ENCODE data around the gene NUDT2. TPM values are rescaled to one million over a fixed set of nuclear protein-coding genes. Genes with fewer than 3 reads are reported as not detected.

Gene NUDT2
- total RNA-seq, 2 experiments from 2014 or later: 39.2 to 42.9 TPM

DNA sequence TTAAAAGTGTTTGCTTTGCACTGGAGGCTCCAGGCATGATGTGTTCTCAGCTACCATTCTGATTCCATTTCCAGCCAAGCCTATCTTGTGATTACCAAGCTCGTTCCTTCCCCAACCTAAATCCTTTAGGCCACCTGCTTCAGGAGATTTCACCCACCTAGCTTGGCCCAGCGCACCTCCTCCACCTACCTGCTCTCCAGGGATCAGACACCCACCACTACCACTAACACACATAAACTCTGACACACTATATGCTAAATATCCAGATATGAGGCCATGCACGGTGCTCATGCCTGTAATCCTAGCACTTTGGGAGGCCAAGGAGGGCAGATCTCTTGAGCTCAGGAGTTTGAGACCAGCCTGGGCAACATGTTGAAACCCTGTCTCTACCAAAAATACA lies 45.0 kb downstream of the NUDT2 start:
- Mint-ChIP-seq H3K4me1 (ENCODE audit: low read depth) (peaks cover 11% of the 10 kb centered on the region), H3K27me3 (ENCODE audit: low read depth) (no peaks in the 10 kb centered on the region), H3K36me3 (ENCODE audit: low read depth) (no peaks in the 10 kb centered on the region), H3K27ac (no peak overlapping the region), H3K4me3 (no peak overlapping the region), H3K9me3 (no peaks in the 10 kb centered on the region)
- no peak for DNase-seq
- intact Hi-C loops (cut with micrococcal nuclease): no loop called here
- CTCF ChIA-PET: interaction anchor here (0.8 to 2.3 kb wide), 4 partner anchors 11 to 413 kb away, joined by 3 to 6 read pairs (median 4); no protein-coding TSS in a partner anchor

- DNase-seq: no peak
- Mint-ChIP-seq H3K27ac (no peak overlapping the region), H3K9me3 (no peaks in the 10 kb centered on the region), H3K4me1 (ENCODE audit: low read depth) (peaks cover 18% of the 10 kb centered on the region), H3K4me3 (no peak overlapping the region), H3K36me3 (ENCODE audit: low read depth) (no peaks in the 10 kb centered on the region), H3K27me3 (ENCODE audit: low read depth) (no peaks in the 10 kb centered on the region)
- CTCF ChIA-PET: interaction anchor here (0.5 to 6.4 kb wide), 7 partner anchors 11 to 414 kb away, joined by 3 to 89 read pairs (median 4); no protein-coding TSS in a partner anchor
- intact Hi-C loops (cut with micrococcal nuclease): loop anchor here (5.0 kb wide), 1 partner anchor 612 kb away; the partner anchor contains the start of gene DNAJB5
Observed at GRCh38 chr9:34374905-34375552, 45.7 kb downstream of the NUDT2 start.

- peak overlapping the region; percentile 80 for H3K4me3 Mint-ChIP-seq
- H3K4me1 Mint-ChIP-seq (ENCODE audit: low read depth): peaks cover 25% of the 10 kb centered on the region
- no peak overlapping the region for H3K27ac Mint-ChIP-seq
- no peaks in the 10 kb centered on the region for H3K27me3 Mint-ChIP-seq (ENCODE audit: low read depth)
- intact Hi-C loops (cut with micrococcal nuclease): loop anchor here (2.0 to 5.0 kb wide), 2 partner anchors 47 to 611 kb away; partner anchors contain the start of genes DNAJB5, KIF24 and NUDT2
- DNase-seq: peak; percentile 59
- H3K9me3 Mint-ChIP-seq: no peaks in the 10 kb centered on the region
- CTCF ChIA-PET: interaction anchor here (1.0 to 6.4 kb wide), 5 partner anchors 12 to 124 kb away, joined by 4 to 89 read pairs (median 6); no protein-coding TSS in a partner anchor
- no peaks in the 10 kb centered on the region for H3K36me3 Mint-ChIP-seq (ENCODE audit: low read depth)
Observed at GRCh38 chr9:34375901-34376595, 46.7 kb downstream of the NUDT2 start.

DNA sequence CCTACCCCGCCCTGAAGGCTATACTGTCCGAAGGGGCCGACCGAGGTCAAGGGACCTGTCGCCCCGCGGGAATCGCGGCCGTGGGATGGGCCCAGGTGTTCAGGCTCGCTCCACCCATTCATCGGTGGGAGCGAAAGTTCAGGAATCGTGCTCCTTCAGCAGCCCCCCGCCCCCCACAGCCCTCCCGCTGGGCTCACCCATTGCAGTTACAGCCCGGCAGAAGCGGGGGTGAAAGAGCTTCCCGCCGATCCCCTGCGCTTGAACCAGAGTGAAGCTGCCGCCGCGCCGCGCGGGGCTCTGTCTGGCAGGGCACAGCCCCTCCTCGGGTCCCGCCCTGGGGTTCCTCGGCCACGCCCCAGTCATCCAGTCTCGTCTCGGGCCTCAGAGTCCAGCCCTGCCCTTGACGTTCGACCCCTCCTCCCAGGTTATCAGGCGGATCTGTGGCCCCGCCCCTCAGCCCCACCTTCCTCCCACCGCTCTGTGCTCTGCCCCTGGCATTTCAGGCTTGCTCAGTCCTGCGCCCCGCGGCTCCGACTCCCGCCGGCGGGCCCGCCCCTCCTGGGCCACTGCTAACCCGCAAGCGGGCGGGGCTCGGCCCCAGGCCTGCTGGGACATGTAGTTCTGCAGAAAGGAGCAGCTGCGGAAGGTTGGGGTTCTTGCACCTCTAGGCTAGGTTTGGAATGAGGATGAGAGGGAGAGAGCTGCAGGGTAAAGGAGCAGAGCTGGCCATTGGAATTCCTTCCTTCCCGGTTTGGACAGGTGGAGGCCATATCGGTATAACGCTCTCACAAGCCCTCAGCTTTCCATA lies 47.4 kb downstream of the NUDT2 start, which contains the start of gene MYORG:
Gene MYORG, minus strand, starts transcription at position 303 of the 808 bp plus-strand sequence. CDS start 3,955 bp downstream, outside the sequence.
- Mint-ChIP-seq H3K27ac (no peak within 1 kb of the TSS), H3K4me3 (peak within 1 kb of the TSS; percentile 80)

GRCh38 chr9:34377404-34377746 lies 48.0 kb downstream of the NUDT2 start:
- Mint-ChIP-seq H3K4me1 (ENCODE audit: low read depth) (peaks cover 30% of the 10 kb centered on the region), H3K4me3 (peak overlapping the region; percentile 80), H3K9me3 (no peaks in the 10 kb centered on the region), H3K27me3 (ENCODE audit: low read depth) (no peaks in the 10 kb centered on the region), H3K27ac (no peak overlapping the region), H3K36me3 (ENCODE audit: low read depth) (no peaks in the 10 kb centered on the region)
- DNase-seq: no peak
- intact Hi-C loops (cut with micrococcal nuclease): loop anchor here (1.0 to 5.0 kb wide), 3 partner anchors 49 to 610 kb away; partner anchors contain the start of genes DCAF12, DNAJB5, KIF24 and NUDT2
- CTCF ChIA-PET: interaction anchor here (0.7 to 6.4 kb wide), 8 partner anchors 27 to 227 kb away, joined by 3 to 89 read pairs (median 3); no protein-coding TSS in a partner anchor

More for the DNA sequence above, 47.4 kb downstream of the NUDT2 start, which contains the start of gene MYORG:
- Mint-ChIP-seq H3K36me3 (ENCODE audit: low read depth) (no peaks in the 10 kb centered on the region), H3K4me1 (ENCODE audit: low read depth) (peaks cover 30% of the 10 kb centered on the region), H3K9me3 (no peaks in the 10 kb centered on the region), H3K27me3 (ENCODE audit: low read depth) (no peaks in the 10 kb centered on the region)
- CTCF ChIA-PET: interaction anchor here (0.6 to 6.4 kb wide), 8 partner anchors 27 to 227 kb away, joined by 3 to 89 read pairs (median 3); no protein-coding TSS in a partner anchor
- DNase-seq: peak; percentile 97
- intact Hi-C loops (cut with micrococcal nuclease): loop anchor here (1.0 to 5.0 kb wide), 3 partner anchors 48 to 611 kb away; partner anchors contain the start of genes DCAF12, DNAJB5, KIF24 and NUDT2

DNA sequence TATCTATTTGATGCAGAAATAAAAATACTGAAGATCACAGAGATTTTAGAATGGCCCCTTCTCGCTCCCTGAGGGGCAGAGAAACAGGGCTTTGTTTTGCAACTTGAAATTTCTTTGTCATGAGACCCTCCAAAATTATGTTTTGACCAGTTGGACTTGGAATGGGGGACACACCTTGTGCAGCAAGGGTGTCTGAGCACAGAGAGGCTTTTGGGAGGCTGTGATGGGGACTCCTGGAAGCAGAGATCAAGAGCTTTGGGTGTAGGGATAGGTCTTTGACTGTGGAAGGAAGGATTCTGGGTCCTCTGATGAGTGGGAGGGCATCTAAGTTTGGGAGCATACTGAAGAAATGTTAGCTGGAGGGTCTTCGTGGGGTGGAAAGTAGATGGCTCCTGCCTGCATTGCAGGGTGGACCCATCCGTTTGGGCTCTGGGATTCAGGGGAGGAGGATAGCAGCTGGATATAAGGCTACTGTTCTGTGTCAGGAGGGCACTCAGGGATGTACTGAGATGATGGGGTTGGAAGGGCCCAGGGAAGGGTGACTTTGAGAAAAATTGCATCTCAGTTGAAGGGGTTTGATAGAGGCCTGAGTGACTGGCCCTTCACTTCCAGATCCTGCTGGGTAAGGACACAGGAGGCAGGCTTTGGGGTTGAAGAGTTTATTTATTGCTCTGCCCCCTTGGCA lies 49.1 kb downstream of the NUDT2 start:
- intact Hi-C loops (cut with micrococcal nuclease): loop anchor here (1.0 to 5.0 kb wide), 8 partner anchors 46 to 609 kb away; partner anchors contain the start of genes DNAI1, DNAJB5, FAM219A and UBE2R2
- no peaks in the 10 kb centered on the region for H3K36me3 Mint-ChIP-seq (ENCODE audit: low read depth)
- CTCF ChIA-PET: interaction anchor here (0.7 to 6.4 kb wide), 14 partner anchors 9 to 329 kb away, joined by 3 to 89 read pairs (median 4); no protein-coding TSS in a partner anchor
- no peak overlapping the region for H3K27ac Mint-ChIP-seq
- H3K4me1 Mint-ChIP-seq (ENCODE audit: low read depth): peaks cover 30% of the 10 kb centered on the region
- no peaks in the 10 kb centered on the region for H3K27me3 Mint-ChIP-seq (ENCODE audit: low read depth)
- H3K9me3 Mint-ChIP-seq: no peaks in the 10 kb centered on the region
- no peak overlapping the region for H3K4me3 Mint-ChIP-seq
- no peak for DNase-seq

DNA sequence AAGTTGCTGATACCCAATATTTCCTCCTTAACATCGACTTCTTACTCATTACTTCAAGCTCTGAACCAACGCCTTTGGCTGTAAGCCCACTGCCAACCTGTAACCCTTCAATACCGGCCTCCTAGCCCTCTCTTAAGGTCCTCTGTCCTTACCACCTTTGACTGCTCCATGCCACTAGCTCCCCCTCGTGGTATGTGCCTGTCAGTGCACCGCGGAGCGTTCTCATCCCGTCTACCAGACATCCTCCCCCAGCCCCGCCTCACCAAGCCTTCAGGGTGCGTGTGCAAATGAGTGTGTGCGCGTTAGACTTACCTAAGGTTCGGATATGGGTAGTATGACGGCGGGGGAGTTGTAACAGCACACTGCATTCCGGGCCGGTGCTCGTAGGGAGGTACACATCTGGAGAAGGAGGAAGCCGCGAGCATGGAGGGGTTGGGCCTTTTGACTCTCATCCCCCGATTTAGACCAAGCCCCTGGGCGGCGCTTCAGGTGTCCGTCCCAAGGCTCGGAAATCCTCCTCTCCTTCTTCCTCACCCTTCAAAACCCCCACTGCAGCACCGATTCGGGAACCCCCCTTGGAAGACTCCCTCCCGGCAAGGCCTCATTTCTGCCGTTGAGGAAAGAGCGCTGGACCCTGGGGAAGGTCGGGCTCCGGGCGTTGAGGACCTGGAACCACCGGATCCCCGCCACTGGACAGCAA lies 50.1 kb downstream of the NUDT2 start:
- peak; percentile 98 for DNase-seq
- no peaks in the 10 kb centered on the region for H3K9me3 Mint-ChIP-seq
- intact Hi-C loops (cut with micrococcal nuclease): loop anchor here (1.0 to 5.0 kb wide), 11 partner anchors 47 to 737 kb away; partner anchors contain the start of genes DNAI1, DNAJB5, FAM219A and KIF24
- CTCF ChIA-PET: interaction anchor here (0.6 to 6.4 kb wide), 14 partner anchors 8 to 330 kb away, joined by 3 to 89 read pairs (median 4); no protein-coding TSS in a partner anchor
- H3K27me3 Mint-ChIP-seq (ENCODE audit: low read depth): no peaks in the 10 kb centered on the region
- H3K4me3 Mint-ChIP-seq: peak overlapping the region; percentile 75
- H3K36me3 Mint-ChIP-seq (ENCODE audit: low read depth): no peaks in the 10 kb centered on the region
- no peak overlapping the region for H3K27ac Mint-ChIP-seq
- peaks cover 30% of the 10 kb centered on the region for H3K4me1 Mint-ChIP-seq (ENCODE audit: low read depth)

DNA sequence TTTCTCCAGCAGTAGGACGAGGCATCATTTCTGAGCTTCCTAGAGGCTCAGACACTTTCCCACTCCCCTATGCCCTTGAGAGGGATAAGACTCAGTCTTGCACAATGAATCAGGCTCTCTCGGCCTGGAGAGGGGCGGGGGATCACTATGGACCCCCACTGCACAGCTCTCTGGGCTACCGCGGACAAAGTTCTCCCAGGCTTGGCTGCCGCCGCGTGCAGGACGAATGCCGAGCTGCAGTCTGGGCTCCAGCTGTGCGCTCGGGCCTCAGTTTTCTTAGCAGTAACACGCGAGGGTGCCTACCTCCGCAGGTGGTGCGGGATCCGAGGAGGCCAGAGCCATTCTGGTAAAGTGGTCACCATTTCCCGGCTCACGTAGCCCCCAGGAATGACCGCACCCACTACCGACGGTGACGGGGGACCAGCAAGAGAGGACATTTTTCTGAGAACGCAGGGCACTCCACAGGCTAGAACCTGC lies 50.7 kb downstream of the NUDT2 start:
- intact Hi-C loops (cut with micrococcal nuclease): loop anchor here (1.0 kb wide), 3 partner anchors 51 to 736 kb away; partner anchors contain the start of genes KIF24, NUDT2 and UBAP1
- peak; percentile 25 for DNase-seq
- CTCF ChIA-PET: interaction anchor here (1.1 to 6.4 kb wide), 6 partner anchors 47 to 293 kb away, joined by 3 to 89 read pairs (median 5); no protein-coding TSS in a partner anchor
- Mint-ChIP-seq H3K27me3 (ENCODE audit: low read depth) (no peaks in the 10 kb centered on the region), H3K27ac (no peak overlapping the region), H3K9me3 (no peaks in the 10 kb centered on the region), H3K36me3 (ENCODE audit: low read depth) (no peaks in the 10 kb centered on the region), H3K4me1 (ENCODE audit: low read depth) (peaks cover 30% of the 10 kb centered on the region), H3K4me3 (peak overlapping the region; percentile 75)

GRCh38 chr9:34380511-34381315 lies 51.3 kb downstream of the NUDT2 start:
- peak; percentile 84 for DNase-seq
- no peaks in the 10 kb centered on the region for H3K27me3 Mint-ChIP-seq (ENCODE audit: low read depth)
- peaks cover 30% of the 10 kb centered on the region for H3K4me1 Mint-ChIP-seq (ENCODE audit: low read depth)
- peak overlapping the region; percentile 75 for H3K4me3 Mint-ChIP-seq
- CTCF ChIA-PET: interaction anchor here (0.9 to 6.4 kb wide), 3 partner anchors 47 to 127 kb away, joined by 3 to 89 read pairs (median 6); no protein-coding TSS in a partner anchor
- intact Hi-C loops (cut with micrococcal nuclease): loop anchor here (1.0 kb wide), 3 partner anchors 51 to 736 kb away; partner anchors contain the start of genes KIF24, NUDT2 and UBAP1
- H3K9me3 Mint-ChIP-seq: no peaks in the 10 kb centered on the region
- no peaks in the 10 kb centered on the region for H3K36me3 Mint-ChIP-seq (ENCODE audit: low read depth)
- no peak overlapping the region for H3K27ac Mint-ChIP-seq

- H3K27ac Mint-ChIP-seq: no peak overlapping the region
- peak; percentile 14 for DNase-seq
- H3K9me3 Mint-ChIP-seq: no peaks in the 10 kb centered on the region
Observed at GRCh38 chr9:34381323-34381722, 52.0 kb downstream of the NUDT2 start.

More at GRCh38 chr9:34381323-34381722, 52.0 kb downstream of the NUDT2 start:
- intact Hi-C loops (cut with micrococcal nuclease): no loop called here
- Mint-ChIP-seq H3K36me3 (ENCODE audit: low read depth) (no peaks in the 10 kb centered on the region), H3K27me3 (ENCODE audit: low read depth) (no peaks in the 10 kb centered on the region), H3K4me3 (peak overlapping the region; percentile 64), H3K4me1 (ENCODE audit: low read depth) (peaks cover 25% of the 10 kb centered on the region)
- CTCF ChIA-PET: interaction anchor here (0.9 to 3.5 kb wide), 2 partner anchors 22 to 125 kb away, joined by 3 to 14 read pairs; no protein-coding TSS in a partner anchor

Measured in activated naive CD4-positive, alpha-beta T cell treated with anti-CD3 and anti-CD28 coated beads for 36 hours (primary cell).